K562 (cell line): ENCODE data around the gene ANKS1B. TPM values are rescaled to one million over a fixed set of nuclear protein-coding genes. Genes with fewer than 3 reads are reported as not detected.

Source experiments
- ATAC-seq: fragments of 200-7000 bp; cut with Tn5 transposase; 3 replicates; pipeline ENCODE4 v1.9.1; 2020; ENCODE audit warnings: moderate library complexity
- BruUV-seq: library from RNA; stranded (reverse); fragments of 400-500 nt; replicated peaks from 2 replicates; lab custom pipeline; 2021; lab: Mats Ljungman, UMichigan
- CTCF ChIA-PET: fragments of 300-600 bp; formaldehyde crosslinking; extraction: SDS; loops from one replicate; lab custom pipeline; 2021; ENCODE audit warnings: low intra/inter-chr PET ratio; lab: Yijun Ruan, JAX
- POLR2A ChIA-PET: fragments of 300-600, 350-650 bp; sonication (Branson Sonifier 250); formaldehyde crosslinking; extraction: SDS; loops from one replicate; lab custom pipeline; 2021; ENCODE audit warnings: antibody characterized with exemption, inconsistent platforms; lab: Yijun Ruan, JAX
- DNase-seq, 4 experiments: peaks; one replicate each; pipeline versions ENCODE4 v3.0.0 to v3.0.0-alpha.2; 2011 to 2018; ENCODE audit warnings: low spot score in 3 of 4, mixed read lengths in 3 of 4; ENCODE audit errors: extremely low read depth in 1 of 4
- FAIRE-seq: peaks from 2 replicates; lab custom pipeline; 2011; peaks lifted over from hg19 to GRCh38; lab: Jason Lieb, UNC
- H2AFZ ChIP-seq: 2 replicates; pipeline ENCODE4 v1.6.0; 2011; ENCODE audit warnings: low read depth, low read length, control low read depth, inconsistent platforms
- H3K27ac ChIP-seq: fragments of 200-600 bp; 3 replicates; pipeline ENCODE4 v1.8.0; 2011; ENCODE audit warnings: low read depth, mild to moderate bottlenecking, control low read depth, inconsistent platforms, low read length, moderate library complexity, mixed read lengths; ENCODE audit errors: extremely low read depth
- H3K27me3 ChIP-seq, 2 experiments: fragments of 300-600 bp in 1 of 2; 2 replicates in 1 of 2; 3 replicates in 1 of 2; pipeline versions ENCODE4 v1.6.0 to v1.8.0; 2011; ENCODE audit warnings: inconsistent platforms in 2 of 2, low read length in 2 of 2, mild to moderate bottlenecking in 1 of 2, mixed read lengths in 1 of 2, moderate library complexity in 1 of 2; ENCODE audit not compliant: control insufficient read depth in 2 of 2, insufficient read depth in 2 of 2
- H3K36me3 ChIP-seq: fragments of 300-600 bp; 3 replicates; pipeline ENCODE4 v1.8.0; 2011; ENCODE audit warnings: mild to moderate bottlenecking, low read length, inconsistent platforms; ENCODE audit not compliant: control insufficient read depth, insufficient read depth
- H3K4me1 ChIP-seq, 2 experiments: fragments of 200-600 bp in 1 of 2; replicated peaks in 1 of 2; 2 replicates in 1 of 2; 3 replicates in 1 of 2; pipeline versions ENCODE4 v1.5.1 to v1.8.0; 2011; ENCODE audit warnings: inconsistent platforms in 2 of 2, low read length in 2 of 2, mild to moderate bottlenecking in 1 of 2, mixed read lengths in 1 of 2, moderate library complexity in 1 of 2; ENCODE audit not compliant: control insufficient read depth in 2 of 2, insufficient read depth in 2 of 2
- H3K4me2 ChIP-seq: 2 replicates; pipeline ENCODE4 v1.6.1; 2011; ENCODE audit warnings: low read length, control low read depth, inconsistent platforms, mixed read lengths; ENCODE audit not compliant: insufficient read depth
- H3K4me3 ChIP-seq: fragments of 200-600 bp; sonication (generic), shearing (Covaris generic); 2 replicates; pipeline ENCODE4 v1.5.1; 2016; ENCODE audit warnings: control low read depth, inconsistent platforms
- H3K79me2 ChIP-seq: fragments of 200-600 bp; 3 replicates; pipeline ENCODE4 v1.8.0; 2011; ENCODE audit warnings: low read length, inconsistent platforms; ENCODE audit not compliant: control insufficient read depth, insufficient read depth
- H3K9ac ChIP-seq, 2 experiments: 2 replicates each; pipeline versions ENCODE4 v1.6.0 to v1.6.1; 2011; ENCODE audit warnings: low read depth in 2 of 2, low read length in 2 of 2, control low read depth in 1 of 2, inconsistent platforms in 1 of 2, mild to moderate bottlenecking in 1 of 2, mixed read lengths in 1 of 2; ENCODE audit not compliant: insufficient read depth in 1 of 2
- H3K9me1 ChIP-seq: one replicate; pipeline ENCODE4 v1.6.0; 2011; ENCODE audit warnings: inconsistent platforms, mild to moderate bottlenecking, low read length, moderate library complexity; ENCODE audit not compliant: control insufficient read depth, insufficient read depth
- H3K9me3 ChIP-seq: replicated peaks from 2 replicates; pipeline ENCODE4 v1.5.1; 2011; ENCODE audit warnings: low read depth, low read length, inconsistent platforms; ENCODE audit not compliant: control insufficient read depth, insufficient read depth
- H4K20me1 ChIP-seq: replicated peaks from 2 replicates; pipeline ENCODE4 v1.6.1; 2011; ENCODE audit warnings: low read length, inconsistent platforms, mixed read lengths; ENCODE audit not compliant: control insufficient read depth, insufficient read depth
- CBX5 ChIP-seq: IDR thresholded peaks from 2 replicates; pipeline ENCODE4 v1.6.1; 2014; ENCODE audit warnings: low read depth, borderline replicate concordance
- E4F1 ChIP-seq: fragments of 250-450 bp; sonication (Bioruptor Pico); IDR thresholded peaks from 2 replicates; pipeline ENCODE4 v1.5.0; 2021; ENCODE audit warnings: mild to moderate bottlenecking, borderline replicate concordance
- FOXM1 ChIP-seq, 2 experiments: fragments of 450-650 bp in 1 of 2; sonication (generic) in 1 of 2; formaldehyde crosslinking in 1 of 2; IDR thresholded peaks; 2 replicates each; pipeline versions ENCODE4 v1.6.1 to v1.9.0; 2017 to 2022; ENCODE audit warnings: low read depth in 2 of 2, mild to moderate bottlenecking in 2 of 2, missing genetic modification reagents in 1 of 2, moderate library complexity in 1 of 2
- HDAC6 ChIP-seq: IDR thresholded peaks from 2 replicates; pipeline ENCODE4 v1.6.1; 2012; ENCODE audit warnings: low read depth, mild to moderate bottlenecking, control low read depth, inconsistent platforms, low read length, moderate library complexity
- KLF1 ChIP-seq: fragments of 450-650 bp; IDR thresholded peaks from 2 replicates; pipeline ENCODE4 v1.6.1; 2016; ENCODE audit warnings: missing genetic modification characterization, missing compliant biosample characterization
- NR3C1 ChIP-seq: sonication (generic); formaldehyde crosslinking; IDR thresholded peaks from 2 replicates; pipeline ENCODE4 v1.8.1; 2022; ENCODE audit warnings: missing genetic modification reagents
- PRDM10 ChIP-seq: fragments of 450-650 bp; IDR thresholded peaks from 2 replicates; pipeline ENCODE4 v1.6.1; 2018; ENCODE audit not compliant: partially characterized antibody
- ZNF57 ChIP-seq: fragments of 450-650 bp; formaldehyde crosslinking; IDR thresholded peaks from 2 replicates; pipeline ENCODE4 v1.4.0; 2020; ENCODE audit warnings: mild to moderate bottlenecking, moderate library complexity
- WGBS: fragments of 100-300 bp; shearing (Covaris generic); methylation state at CpG from one replicate; pipeline ENCODE4 v1.1.6; 2016; ENCODE audit warnings: low coverage, mixed read lengths; ENCODE audit not compliant: insufficient coverage; ENCODE audit errors: missing lambda C conversion rate; 5-methylcytosine and 5-hydroxymethylcytosine counted together
- in situ Hi-C: fragments of 300-500 bp; cut with MboI; formaldehyde crosslinking; loops from 4 replicates; pipeline ENCODE4 v1.15.0; 2018; ENCODE audit warnings: inconsistent platforms, mixed read lengths
- intact Hi-C: fragments of 100-400 bp; cut with micrococcal nuclease; formaldehyde crosslinking; loops from 2 replicates; pipeline ENCODE4 v1.14.2; 2022
- polyA plus RNA-seq, 8 experiments: library from polyadenylated mRNA; depleted of rRNA in 4 of 8; stranded (reverse) in 5 of 8; unstranded in 3 of 8; fragments of >200 nt; fragmentation: Nextera tagmentation in 2 of 8; fragmentation: Illumina TruSeq in 1 of 8; extraction: Ambion mirVana in 2 of 8; extraction: Trizol in 1 of 8; gene quantifications; 2 replicates each; pipeline versions ENCODE4 v1.2.1 to v1.2.3, GENCODE V29; 2011 to 2014; ENCODE audit warnings: inconsistent platforms in 1 of 8, missing spikeins in 1 of 8
- total RNA-seq, 7 experiments: library from RNA; depleted of rRNA in 6 of 7; stranded (reverse); fragments of >200 nt in 6 of 7; fragmentation: Illumina TruSeq in 2 of 7; extraction: Trizol in 2 of 7; gene quantifications; 2 replicates each; pipeline versions ENCODE4 v1.2.1 to v1.2.3, GENCODE V29; 2011 to 2021; ENCODE audit warnings: low replicate concordance in 1 of 7

ANKS1B gene
- total and polyA plus RNA-seq, 9 of the 15 experiments (the other 6 are each of a cell fraction or from before 2014, with no cell fraction given): 0.04 to 0.47 (median 0.28) TPM; not detected in 4

- intact Hi-C loops: no loop called here
- no peaks in the 10 kb centered on the region for H3K79me2 ChIP-seq
- no peak for TF ChIP-seq PRDM10
- TF ChIP-seq, all 486 proteins: peak for 0
- WGBS: 0% methylated on average over 3 of the region's 3 CpGs
- Histone ChIP-seq H3K9me3 (no peaks in the 10 kb centered on the region), H3K4me2 (no peak overlapping the region), H4K20me1 (no peaks in the 10 kb centered on the region), H3K27ac (no peak overlapping the region), H3K36me3 (no peaks in the 10 kb centered on the region), H3K9me1 (no peaks in the 10 kb centered on the region), H3K4me1 (no peaks in the 10 kb centered on the region), H3K9ac (no peak overlapping the region), H3K4me3 (no peak overlapping the region), H2AFZ (no peak overlapping the region), H3K27me3 (no peaks in the 10 kb centered on the region)
- ChIA-PET POLR2A (no interaction called here), CTCF (no interaction called here)
- no peak for DNase-seq
- no peak for ATAC-seq
- BruUV-seq: no TSS peak
- in situ Hi-C loops: no loop called here
- FAIRE-seq: no peak
Measured at GRCh38 chr12:99418379-99418778, 566.4 kb downstream of the ANKS1B start.

GRCh38 chr12:99413751-99414150 is 571.0 kb downstream of the ANKS1B start:
- H3K27me3 ChIP-seq: no peaks in the 10 kb centered on the region
- H3K9me3 ChIP-seq: no peaks in the 10 kb centered on the region
- intact Hi-C loops (no loop called here), in situ Hi-C loops (no loop called here)
- CTCF ChIA-PET: no interaction called here
- no peaks in the 10 kb centered on the region for H4K20me1 ChIP-seq
- H3K36me3 ChIP-seq: no peaks in the 10 kb centered on the region
- TF ChIP-seq CBX5: no peak
- no peak for TF ChIP-seq KLF1 (tag)
- no peak for TF ChIP-seq NR3C1 (CRISPR knock-in tag)
- TF ChIP-seq E4F1: no peak
- TF ChIP-seq ZNF57 (CRISPR knock-in tag): no peak
- TF ChIP-seq FOXM1 (IDR thresholded peaks at IDR 0.05; ENCODE audit: low read depth): no peak
- TF ChIP-seq FOXM1 (CRISPR knock-in tag; IDR thresholded peaks at IDR 0.05; ENCODE audit: low read depth): no peak
- TF ChIP-seq HDAC6: no peak
- H2AFZ ChIP-seq: no peak overlapping the region
- BruUV-seq: no TSS peak
- no peak overlapping the region for H3K9ac ChIP-seq
- no peak overlapping the region for H3K4me2 ChIP-seq
- no peaks in the 10 kb centered on the region for H3K9me1 ChIP-seq
- no peaks in the 10 kb centered on the region for H3K79me2 ChIP-seq
- POLR2A ChIA-PET: no interaction called here
- no peaks in the 10 kb centered on the region for H3K4me1 ChIP-seq
- ATAC-seq (no peak), DNase-seq (no peak), FAIRE-seq (no peak)
- 0% methylated on average over 3 of the region's 3 CpGs for WGBS
- no peak overlapping the region for H3K27ac ChIP-seq
- no peak overlapping the region for H3K4me3 ChIP-seq
